Activated gamma-delta T cell (primary cell): Measurements from ENCODE around the gene CRYBG1.
"Not testable (repeated sequence)": the region's sequence is repeated elsewhere in the genome, so short reads cannot be mapped to it uniquely, and the experiment has no call there.

Experiments
- DNase-seq: peaks from one replicate; lab custom pipeline; 2025; lab: John Stamatoyannopoulos, UW

The CRYBG1 gene

DNA sequence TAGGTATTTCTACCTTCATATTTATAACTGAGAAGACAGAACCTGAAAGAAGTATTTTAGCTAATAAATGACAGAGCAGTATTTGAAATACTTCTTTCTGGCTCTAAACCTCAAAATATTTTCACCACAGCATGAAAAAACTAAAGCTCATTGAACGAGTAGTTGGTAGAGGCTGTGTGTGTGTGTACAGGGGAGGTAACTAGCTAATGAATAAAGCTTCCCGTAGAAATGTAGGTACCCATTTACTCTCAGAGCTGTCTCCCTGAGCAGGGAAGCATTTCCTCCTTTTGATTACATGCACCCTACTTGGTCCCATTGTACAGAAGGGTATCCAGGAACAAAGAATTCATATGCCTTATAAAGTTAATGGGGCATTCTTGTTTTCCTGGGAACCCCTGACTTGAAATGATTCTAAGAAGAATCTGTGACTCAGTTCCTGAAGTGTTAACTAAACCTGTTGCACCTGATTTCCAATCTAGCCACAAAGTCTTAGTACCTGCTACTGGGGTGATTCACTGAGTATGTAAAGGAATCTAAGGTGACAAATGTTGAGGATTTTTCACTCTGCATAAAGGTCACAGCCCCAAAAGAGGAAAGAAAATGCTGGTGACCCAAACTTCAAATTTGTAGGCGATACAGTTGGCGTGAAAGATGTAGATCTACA is 12.5 kb downstream of the CRYBG1 start:
- no peak for DNase-seq

- no peak for DNase-seq
Observed at GRCh38 chr6:106373502-106374239, 13.2 kb downstream of the CRYBG1 start.

GRCh38 chr6:106377061-106377540 is 16.6 kb downstream of the CRYBG1 start:
- no peak for DNase-seq

DNA sequence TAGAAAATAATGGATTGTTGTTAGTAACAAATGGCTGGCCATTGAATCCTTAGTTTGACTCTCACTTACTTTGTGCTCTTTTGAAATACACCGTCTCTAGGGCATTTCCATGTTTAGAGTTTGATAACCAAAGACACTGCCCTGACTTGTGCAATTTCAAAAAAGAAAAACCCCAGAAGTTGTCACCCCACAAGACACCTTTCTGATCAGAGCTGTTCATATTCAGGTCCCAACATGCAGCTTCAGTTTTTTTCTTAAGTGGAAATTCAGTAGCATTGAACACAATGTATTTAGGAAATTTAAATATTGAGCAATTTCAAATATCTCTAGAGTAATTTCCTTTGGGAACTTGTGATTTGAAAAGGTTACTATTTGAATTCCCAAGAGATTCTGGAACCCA is 19.4 kb downstream of the CRYBG1 start:
- DNase-seq: no peak

- no peak for DNase-seq
Observed at GRCh38 chr6:106380407-106380806, 19.9 kb downstream of the CRYBG1 start.

GRCh38 chr6:106381223-106381622 is 20.7 kb downstream of the CRYBG1 start:
- DNase-seq: no peak

DNA sequence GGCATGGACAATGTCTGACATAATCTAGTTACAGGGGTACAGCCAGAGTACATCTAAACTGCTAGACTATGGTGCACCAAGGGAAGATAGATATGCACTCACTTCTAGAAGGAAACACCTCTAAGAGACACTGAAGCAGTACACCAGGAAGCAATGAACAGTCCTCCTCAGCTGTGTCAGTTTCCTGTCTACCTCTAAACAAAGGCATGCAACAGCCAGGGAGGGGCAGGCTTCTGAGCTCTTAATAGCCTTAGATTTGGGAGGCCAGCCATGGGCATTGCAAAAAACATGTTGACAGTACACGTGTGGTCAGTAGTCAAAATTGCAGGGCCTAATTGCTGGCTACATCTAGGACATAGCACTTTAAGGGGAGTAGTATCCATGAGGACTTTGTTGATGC is 21.4 kb downstream of the CRYBG1 start:
- no peak for DNase-seq

- DNase-seq: no peak
Observed at GRCh38 chr6:106383573-106383972, 23.1 kb downstream of the CRYBG1 start.

DNA sequence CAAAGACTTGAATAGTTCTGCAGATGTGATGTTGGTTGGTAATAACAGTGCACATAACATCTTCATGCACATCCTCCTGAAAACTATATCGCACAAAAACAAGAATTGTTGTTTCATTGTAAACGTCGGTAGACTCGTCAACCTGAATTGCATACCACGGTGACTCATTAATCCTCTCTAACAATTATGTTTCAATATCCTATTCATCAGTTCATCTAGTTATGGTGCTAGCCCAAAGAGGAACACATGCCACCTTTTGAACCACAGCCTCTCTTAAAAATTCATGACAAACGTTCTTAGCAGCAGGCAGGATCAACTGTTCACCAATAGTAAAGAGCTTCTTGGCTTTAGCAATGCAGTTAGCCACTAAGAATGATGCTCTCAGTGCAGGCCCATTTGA is 25.0 kb downstream of the CRYBG1 start:
- DNase-seq: no peak

GRCh38 chr6:106387875-106388274 is 27.4 kb downstream of the CRYBG1 start:
- DNase-seq: no peak

- no peak for DNase-seq
Observed at GRCh38 chr6:106390088-106390487, 29.6 kb downstream of the CRYBG1 start.

DNA sequence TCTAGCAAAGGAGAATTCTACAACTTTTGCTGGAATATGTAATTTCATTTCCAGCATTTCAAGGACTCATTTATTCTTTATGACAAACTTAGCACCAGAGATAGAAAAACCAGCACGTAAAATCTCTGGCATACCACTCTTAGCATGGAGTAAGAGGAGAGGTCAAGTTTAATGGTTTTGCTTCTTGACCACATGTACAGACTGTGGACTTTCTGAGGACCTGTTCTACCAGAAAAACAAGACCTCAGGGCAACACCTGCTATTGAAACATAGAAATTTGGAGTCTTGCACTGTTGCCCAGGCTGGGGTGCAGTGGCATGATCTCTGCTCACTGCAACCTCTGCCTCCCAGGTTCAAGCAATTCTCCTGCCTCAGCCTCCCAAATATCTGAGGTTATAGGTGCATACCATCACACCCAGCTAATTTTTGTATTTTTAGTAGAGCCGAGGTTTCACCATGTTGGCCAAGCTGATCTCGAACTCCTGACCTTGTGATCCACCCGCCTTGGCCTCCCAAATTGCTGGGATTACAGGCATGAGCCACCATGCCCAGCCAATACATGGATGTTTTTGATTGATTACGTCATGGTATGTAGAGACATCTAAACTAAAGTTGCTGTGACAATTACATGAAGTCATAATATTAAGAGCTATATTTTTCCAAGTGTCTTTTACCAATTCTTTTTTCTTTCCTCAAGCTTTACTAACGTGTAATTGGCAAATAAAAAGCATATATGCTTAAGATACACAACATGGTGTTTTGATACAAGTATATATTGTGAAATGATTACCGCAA is 36.1 kb downstream of the CRYBG1 start:
- no peak for DNase-seq

GRCh38 chr6:106397431-106397830 is 36.9 kb downstream of the CRYBG1 start:
- no peak for DNase-seq

- no peak for DNase-seq
Observed at GRCh38 chr6:106398621-106399020, 38.1 kb downstream of the CRYBG1 start.

DNA sequence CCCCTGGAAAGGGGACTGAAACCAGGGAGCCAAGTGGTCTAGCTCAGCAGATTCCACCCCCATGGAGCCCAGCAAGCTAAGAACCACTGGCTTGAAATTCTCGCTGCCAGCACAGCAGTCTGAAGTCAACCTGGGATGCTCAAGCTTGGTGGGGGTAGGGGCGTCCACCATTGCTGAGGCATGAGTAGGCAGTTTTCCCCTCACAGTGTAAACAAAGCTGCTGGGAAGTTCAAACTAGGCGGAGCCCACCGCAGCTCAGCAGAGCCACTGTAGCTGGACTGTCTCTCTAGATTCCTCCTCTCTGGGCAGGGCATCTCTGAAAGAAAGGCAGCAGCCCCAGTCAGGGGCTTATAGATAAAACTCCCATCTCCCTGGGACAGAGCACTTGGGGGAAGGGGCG is 44.5 kb downstream of the CRYBG1 start:
- not testable (repeated sequence) for DNase-seq

DNA sequence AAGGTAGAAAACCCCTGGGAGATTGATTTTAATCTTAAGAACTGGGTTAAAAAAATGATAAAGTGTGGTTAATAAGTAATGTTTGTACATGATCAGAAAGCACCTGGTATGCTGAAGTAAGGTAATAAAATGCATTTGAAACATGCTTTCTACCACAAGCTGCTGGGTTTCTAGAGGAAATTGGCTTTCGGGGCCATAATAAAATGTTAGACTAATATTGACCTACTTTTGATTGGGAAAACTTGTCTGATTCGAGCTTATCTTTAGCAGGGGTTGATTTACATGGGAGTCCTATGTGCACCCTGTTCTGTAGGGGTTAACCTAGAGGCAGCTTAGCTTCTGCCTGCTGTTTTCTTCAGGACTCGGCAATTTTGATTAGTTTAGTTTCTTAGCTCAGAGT is 50.5 kb downstream of the CRYBG1 start:
- no peak for DNase-seq

DNA sequence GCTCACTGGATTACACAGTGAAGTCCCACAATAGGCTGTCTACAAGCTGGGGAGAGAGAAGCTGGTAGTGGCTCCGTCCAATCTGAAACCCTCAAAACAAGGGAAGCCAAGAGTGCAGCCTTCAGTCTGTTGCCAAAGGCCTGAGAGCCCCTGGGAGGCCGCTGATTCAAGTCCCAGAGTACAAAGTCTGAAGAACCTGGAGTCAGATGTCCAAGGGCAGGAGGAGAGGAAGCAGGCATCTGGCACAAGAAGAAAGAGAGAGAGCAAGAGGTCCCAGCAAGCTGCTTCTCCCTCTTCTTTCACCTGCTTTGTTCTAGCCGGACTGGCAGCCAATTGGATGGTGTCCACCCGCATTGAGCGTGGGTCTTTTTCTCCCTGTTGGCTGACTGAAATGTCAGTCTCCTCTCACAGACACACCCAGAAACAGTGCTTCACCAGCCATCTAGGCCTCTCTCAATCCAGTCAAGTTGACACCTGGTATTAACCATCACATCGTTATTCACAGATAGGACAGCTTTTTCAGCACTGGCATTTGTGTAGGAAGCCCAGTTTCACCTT is 51.2 kb downstream of the CRYBG1 start:
- DNase-seq: no peak

- DNase-seq: no peak
Observed at GRCh38 chr6:106413016-106413415, 52.5 kb downstream of the CRYBG1 start.

DNA sequence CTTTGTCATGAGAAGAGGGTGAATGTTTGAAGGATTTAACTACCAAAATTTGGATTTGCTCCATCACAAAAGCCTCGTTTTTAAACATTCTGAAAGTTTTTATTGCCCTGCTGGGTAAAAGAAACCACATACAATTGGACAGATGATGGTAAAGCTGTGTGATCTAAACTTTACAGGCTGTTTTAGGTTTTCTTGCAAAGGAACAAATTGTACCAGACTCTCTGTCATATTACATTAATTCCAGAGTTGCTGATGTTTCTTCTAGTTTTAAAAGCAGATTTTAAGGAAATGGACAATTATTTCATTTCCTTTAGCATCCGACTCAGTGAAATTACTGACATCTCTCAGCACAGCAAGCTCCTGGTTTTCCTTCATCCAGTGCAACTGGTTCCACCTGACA is 53.2 kb downstream of the CRYBG1 start:
- DNase-seq: no peak

DNA sequence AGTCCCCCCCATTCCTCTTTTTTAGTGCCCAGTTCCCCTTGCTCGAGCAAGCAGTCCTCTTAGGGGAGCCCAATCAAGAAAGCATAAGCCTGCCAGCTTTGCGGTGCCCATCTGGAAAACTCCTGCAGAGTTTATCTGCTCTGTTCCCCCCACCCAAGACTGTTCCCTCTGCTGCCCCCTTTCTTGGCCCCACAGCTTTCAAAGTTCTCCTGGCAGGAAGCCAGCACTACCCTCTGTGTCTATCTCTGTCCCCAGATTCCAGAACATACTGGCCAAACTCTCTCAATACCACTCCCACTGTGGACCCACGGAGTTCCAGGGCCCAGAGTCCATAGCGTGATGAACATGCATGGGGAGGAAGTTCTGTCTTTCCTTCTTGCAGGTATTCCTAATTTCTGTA is 55.4 kb downstream of the CRYBG1 start:
- DNase-seq: no peak

- no peak for DNase-seq
Observed at GRCh38 chr6:106417572-106418147, 57.1 kb downstream of the CRYBG1 start.
